Measurements from ENCODE around the gene HECW1.

Gene HECW1

GRCh38 chr7:43585562-43585961, 473.1 kb downstream of the HECW1 start:
- DNase-seq (ENCODE audit: low read depth) = peak; percentile 81
- H3K4me3 ChIP-seq (ENCODE audit: low read length) = no peak overlapping the region
- TF ChIP-seq, protein P1, sequence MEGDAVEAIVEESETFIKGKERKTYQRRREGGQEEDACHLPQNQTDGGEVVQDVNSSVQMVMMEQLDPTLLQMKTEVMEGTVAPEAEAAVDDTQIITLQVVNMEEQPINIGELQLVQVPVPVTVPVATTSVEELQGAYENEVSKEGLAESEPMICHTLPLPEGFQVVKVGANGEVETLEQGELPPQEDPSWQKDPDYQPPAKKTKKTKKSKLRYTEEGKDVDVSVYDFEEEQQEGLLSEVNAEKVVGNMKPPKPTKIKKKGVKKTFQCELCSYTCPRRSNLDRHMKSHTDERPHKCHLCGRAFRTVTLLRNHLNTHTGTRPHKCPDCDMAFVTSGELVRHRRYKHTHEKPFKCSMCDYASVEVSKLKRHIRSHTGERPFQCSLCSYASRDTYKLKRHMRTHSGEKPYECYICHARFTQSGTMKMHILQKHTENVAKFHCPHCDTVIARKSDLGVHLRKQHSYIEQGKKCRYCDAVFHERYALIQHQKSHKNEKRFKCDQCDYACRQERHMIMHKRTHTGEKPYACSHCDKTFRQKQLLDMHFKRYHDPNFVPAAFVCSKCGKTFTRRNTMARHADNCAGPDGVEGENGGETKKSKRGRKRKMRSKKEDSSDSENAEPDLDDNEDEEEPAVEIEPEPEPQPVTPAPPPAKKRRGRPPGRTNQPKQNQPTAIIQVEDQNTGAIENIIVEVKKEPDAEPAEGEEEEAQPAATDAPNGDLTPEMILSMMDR (conservative IDR thresholded peaks at IDR 0.05; ENCODE audit: low read length) = no peak

DNA sequence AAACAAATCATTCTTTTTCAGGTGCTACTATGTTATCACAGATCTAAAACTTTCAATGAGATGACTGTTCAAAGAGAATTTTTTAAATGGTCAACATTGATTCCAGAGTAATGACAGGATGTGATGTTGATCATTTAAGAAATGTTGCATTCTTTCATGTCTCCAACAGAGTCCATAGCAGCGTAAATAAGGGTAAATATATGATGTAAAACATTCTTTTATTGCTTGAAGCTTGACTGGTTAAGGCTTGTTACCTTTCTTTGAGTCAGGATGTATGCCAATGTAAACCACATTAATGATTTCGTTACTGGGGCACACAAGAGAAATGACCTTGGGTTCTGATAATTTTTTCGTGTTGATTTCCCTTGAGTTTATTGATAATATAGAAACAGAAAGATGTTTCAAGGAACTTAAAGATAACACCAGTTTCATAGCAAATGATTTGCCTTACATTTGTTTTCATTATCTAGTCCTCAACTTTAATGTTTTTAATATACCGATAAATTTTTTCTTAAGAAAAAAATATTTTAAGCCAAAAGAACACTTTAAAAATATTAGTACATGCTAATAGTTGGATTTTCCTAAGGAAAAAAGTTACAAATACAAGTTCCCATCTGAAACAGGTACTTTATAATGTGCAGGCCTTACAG, 473.9 kb downstream of the HECW1 start:
- H3K4me3 ChIP-seq (ENCODE audit: low read length) = no peak overlapping the region
- peak; percentile 51 for DNase-seq (ENCODE audit: low read depth)
- TF ChIP-seq, protein P1 (conservative IDR thresholded peaks at IDR 0.05; ENCODE audit: low read length) = no peak

GRCh38 chr7:43588477-43589132, 476.2 kb downstream of the HECW1 start:
- H3K4me3 ChIP-seq (ENCODE audit: low read length) = no peak overlapping the region
- TF ChIP-seq, protein P1 (conservative IDR thresholded peaks at IDR 0.05; ENCODE audit: low read length) = no peak
- peak; percentile 13 for DNase-seq (ENCODE audit: low read depth)

GRCh38 chr7:43589133-43589478, 476.7 kb downstream of the HECW1 start:
- no peak for DNase-seq (ENCODE audit: low read depth)
- TF ChIP-seq, protein P1 (conservative IDR thresholded peaks at IDR 0.05; ENCODE audit: low read length) = no peak
- H3K4me3 ChIP-seq (ENCODE audit: low read length) = no peak overlapping the region

GRCh38 chr7:43589728-43590127, 477.3 kb downstream of the HECW1 start:
- DNase-seq (ENCODE audit: low read depth) = no peak
- no peak overlapping the region for H3K4me3 ChIP-seq (ENCODE audit: low read length)
- TF ChIP-seq, protein P1 (conservative IDR thresholded peaks at IDR 0.05; ENCODE audit: low read length) = no peak

DNA sequence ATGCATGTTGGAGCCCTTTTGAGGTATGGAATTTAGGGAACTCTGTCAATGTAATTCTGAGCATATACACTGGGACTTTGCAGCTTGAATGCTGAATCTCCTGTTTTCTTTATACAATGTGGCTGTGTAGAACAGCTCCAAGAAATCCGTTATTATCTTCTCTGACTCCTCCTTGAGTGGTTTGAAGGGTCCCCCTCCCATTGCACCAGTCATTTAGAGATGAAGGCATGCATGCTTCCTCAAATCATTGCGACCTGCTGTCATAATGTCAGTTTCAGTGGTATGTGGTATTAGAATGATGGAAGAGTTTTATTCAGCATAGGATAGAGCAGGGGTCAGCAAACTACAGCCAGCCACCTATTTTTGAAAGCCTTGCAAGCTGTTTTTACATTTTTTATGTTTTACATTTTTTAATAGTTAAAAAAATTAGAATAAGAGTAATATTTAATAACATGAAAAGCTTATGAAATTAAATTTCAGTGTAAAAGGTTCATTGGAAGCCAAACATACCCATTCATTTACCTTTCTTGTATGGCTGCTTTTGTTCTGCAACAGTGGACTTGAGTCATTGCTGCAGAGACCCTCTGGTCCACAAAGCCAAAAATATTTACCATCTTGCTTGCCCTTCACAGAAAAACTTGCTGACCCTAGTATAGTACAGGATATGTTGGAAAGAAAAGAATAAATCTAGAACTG, 478.6 kb downstream of the HECW1 start:
- TF ChIP-seq, protein P1 (conservative IDR thresholded peaks at IDR 0.05; ENCODE audit: low read length) = no peak
- no peak overlapping the region for H3K4me3 ChIP-seq (ENCODE audit: low read length)
- no peak for DNase-seq (ENCODE audit: low read depth)

Measured in AG10803 (cell line).